GM21390 (cell line): ENCODE results near the gene UQCC5.

Source experiments
- ATAC-seq: cut with Tn5 transposase; IDR thresholded peaks from one replicate; pipeline ENCODE4 v1.9.1; 2021; ENCODE audit not compliant: unreplicated experiment

UQCC5 gene

GRCh38 chr3:52503788-52504424, 32.5 kb upstream of the UQCC5 start:
- ATAC-seq: no peak

GRCh38 chr3:52504977-52505376, 31.4 kb upstream of the UQCC5 start:
- no peak for ATAC-seq

- ATAC-seq: no peak
These were observed 30.0 kb upstream of the UQCC5 start for GRCh38 chr3:52506266-52506966.

GRCh38 chr3:52507359-52507758, 29.0 kb upstream of the UQCC5 start:
- no peak for ATAC-seq

- no peak for ATAC-seq
These were observed 26.6 kb upstream of the UQCC5 start for GRCh38 chr3:52509753-52510328.

GRCh38 chr3:52511509-52511908, 24.9 kb upstream of the UQCC5 start:
- ATAC-seq: no peak

GRCh38 chr3:52512105-52512504, 24.3 kb upstream of the UQCC5 start:
- ATAC-seq: no peak

- no peak for ATAC-seq
These were observed 23.7 kb upstream of the UQCC5 start for GRCh38 chr3:52512727-52513126.

- ATAC-seq: no peak
These were observed 23.1 kb upstream of the UQCC5 start for GRCh38 chr3:52513281-52513680.

GRCh38 chr3:52514576-52514975, 21.8 kb upstream of the UQCC5 start:
- ATAC-seq: no peak

- no peak for ATAC-seq
These were observed 21.2 kb upstream of the UQCC5 start for GRCh38 chr3:52515192-52515591.

- no peak for ATAC-seq
These were observed 19.8 kb upstream of the UQCC5 start for GRCh38 chr3:52516509-52517195.

- ATAC-seq: no peak
These were observed 18.3 kb upstream of the UQCC5 start for GRCh38 chr3:52517796-52518722.

- no peak for ATAC-seq
These were observed 17.5 kb upstream of the UQCC5 start for GRCh38 chr3:52518723-52519444.

- ATAC-seq: no peak
These were observed 16.8 kb upstream of the UQCC5 start for GRCh38 chr3:52519445-52520140.

GRCh38 chr3:52520141-52520667, 16.2 kb upstream of the UQCC5 start:
- ATAC-seq: no peak

- no peak for ATAC-seq
These were observed 15.5 kb upstream of the UQCC5 start for GRCh38 chr3:52520716-52521487.

GRCh38 chr3:52521488-52521824, 14.9 kb upstream of the UQCC5 start:
- ATAC-seq: no peak
